ENCODE data around the gene STON1. TPM values are rescaled to one million over a fixed set of nuclear protein-coding genes. Genes with fewer than 3 reads are reported as not detected.
A peak's percentile ranks its signal among the peaks of the same experiment; 100 is the strongest.
"Not testable (repeated sequence)": the region's sequence is repeated elsewhere in the genome, so short reads cannot be mapped to it uniquely, and the experiment has no call there.

Gene STON1
- total and polyA plus RNA-seq, 12 donors = 4.6 to 51.1 (median 13.4) TPM

GRCh38 chr2:48519593-48519992 is 10.4 kb upstream of the STON1 start:
- peaks cover 0 to 41% of the 10 kb centered on the region in 2 donors for H3K36me3 ChIP-seq (replicated peaks in 1 of 2)

GRCh38 chr2:48524756-48525155 is 5.2 kb upstream of the STON1 start:
- H3K36me3 ChIP-seq (replicated peaks in 1 of 2) = peaks cover 0 to 16% of the 10 kb centered on the region in 2 donors
- 84 to 94% (median 92%) methylated on average over 3 of the region's 3 CpGs for WGBS, 4 donors
- H3K4me3 ChIP-seq; H3K9me3 ChIP-seq (replicated peaks in 1 of 3); H3K27me3 ChIP-seq; DNase-seq; H3K27ac ChIP-seq; intact Hi-C loops (cut with DNase I); H3K4me1 ChIP-seq (replicated peaks in 1 of 2): not testable (repeated sequence)

More at GRCh38 chr2:48519593-48519992, 10.4 kb upstream of the STON1 start:
- intact Hi-C loops (cut with DNase I) = no loop called here
- WGBS, 4 donors = 86 to 89% (median 88%) methylated on average over 11 of the region's 11 CpGs
- Histone ChIP-seq H3K4me1 (replicated peaks in 1 of 2) (no peaks in the 10 kb centered on the region), H3K27me3 (no peaks in the 10 kb centered on the region), H3K27ac (no peak overlapping the region), H3K9me3 (replicated peaks in 1 of 3) (no peaks in the 10 kb centered on the region), H3K4me3 (no peak overlapping the region)
- TF ChIP-seq CTCF (IDR thresholded peaks at IDR 0.05) = no peak
- no peak for TF ChIP-seq POLR2A (IDR thresholded peaks at IDR 0.05)
- no peak for DNase-seq

- Histone ChIP-seq H3K27ac (peak overlapping the region in 2 of 5 donors; percentile 57 to 59), H3K4me1 (replicated peaks in 1 of 2) (peaks cover 0 to 1% of the 10 kb centered on the region in 2 donors), H3K9me3 (replicated peaks in 1 of 3) (no peaks in the 10 kb centered on the region), H3K4me3 (no peak overlapping the region), H3K27me3 (no peaks in the 10 kb centered on the region), H3K36me3 (replicated peaks in 1 of 2) (peaks cover 0 to 10% of the 10 kb centered on the region in 2 donors)
- WGBS, 4 donors = 76 to 85% (median 80%) methylated on average over 11 of the region's 11 CpGs
- intact Hi-C loops (cut with DNase I) = no loop called here
- TF ChIP-seq POLR2A (IDR thresholded peaks at IDR 0.05) (no peak), CTCF (IDR thresholded peaks at IDR 0.05) (no peak)
- no peak for DNase-seq
These were observed 4.5 kb upstream of the STON1 start for GRCh38 chr2:48525269-48525943.

GRCh38 chr2:48527226-48527885 is 2.6 kb upstream of the STON1 start:
- no peak for TF ChIP-seq POLR2A (IDR thresholded peaks at IDR 0.05)
- TF ChIP-seq CTCF (IDR thresholded peaks at IDR 0.05) = no peak
- H3K9me3 ChIP-seq (replicated peaks in 1 of 3) = no peaks in the 10 kb centered on the region
- H3K27me3 ChIP-seq = no peaks in the 10 kb centered on the region
- no peak for DNase-seq
- no peaks in the 10 kb centered on the region for H3K36me3 ChIP-seq (replicated peaks in 1 of 2)
- intact Hi-C loops (cut with DNase I) = no loop called here
- peak overlapping the region in 2 of 5 donors; percentile 12 to 17 for H3K27ac ChIP-seq
- 82 to 93% (median 86%) methylated on average over 2 of the region's 2 CpGs for WGBS, 4 donors
- H3K4me3 ChIP-seq = no peak overlapping the region
- H3K4me1 ChIP-seq (replicated peaks in 1 of 2) = peaks cover 0 to 11% of the 10 kb centered on the region in 2 donors
